AG10803 (cell line): ENCODE data around the gene YBX2.

Experiments
- DNase-seq: peaks from one replicate; pipeline ENCODE4 v3.0.0; 2010; ENCODE audit warnings: low read depth
- H3K4me3 ChIP-seq: 2 replicates; pipeline ENCODE4 v1.5.1; 2011; ENCODE audit warnings: mild to moderate bottlenecking, low read length, control low read depth
- TF ChIP-seq, protein P1 (sequence below): conservative IDR thresholded peaks from 2 replicates; pipeline ENCODE4 v1.5.1; 2011; ENCODE audit warnings: mild to moderate bottlenecking, low read length, control low read depth, inconsistent platforms

The YBX2 gene

DNA sequence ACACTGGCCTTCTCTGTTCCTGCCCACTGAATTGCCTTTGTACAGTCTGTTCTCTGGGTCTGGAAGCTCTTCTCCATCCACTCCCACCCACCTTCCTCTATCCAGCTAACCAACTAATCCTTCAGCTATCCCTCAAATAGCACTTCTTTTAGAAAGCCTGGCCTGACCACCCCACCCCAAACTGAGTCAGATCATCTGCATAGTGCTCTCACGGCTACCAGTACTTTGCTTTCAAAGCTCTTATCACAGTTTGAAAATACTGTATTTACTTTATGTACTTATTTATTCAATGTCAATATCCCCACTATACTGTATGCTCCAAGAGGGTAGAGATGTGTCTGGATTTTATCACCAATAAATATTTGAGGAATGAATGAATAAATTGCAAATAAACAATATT, 27.7 kb downstream of the YBX2 start:
- no peak for DNase-seq
- TF ChIP-seq, protein P1, sequence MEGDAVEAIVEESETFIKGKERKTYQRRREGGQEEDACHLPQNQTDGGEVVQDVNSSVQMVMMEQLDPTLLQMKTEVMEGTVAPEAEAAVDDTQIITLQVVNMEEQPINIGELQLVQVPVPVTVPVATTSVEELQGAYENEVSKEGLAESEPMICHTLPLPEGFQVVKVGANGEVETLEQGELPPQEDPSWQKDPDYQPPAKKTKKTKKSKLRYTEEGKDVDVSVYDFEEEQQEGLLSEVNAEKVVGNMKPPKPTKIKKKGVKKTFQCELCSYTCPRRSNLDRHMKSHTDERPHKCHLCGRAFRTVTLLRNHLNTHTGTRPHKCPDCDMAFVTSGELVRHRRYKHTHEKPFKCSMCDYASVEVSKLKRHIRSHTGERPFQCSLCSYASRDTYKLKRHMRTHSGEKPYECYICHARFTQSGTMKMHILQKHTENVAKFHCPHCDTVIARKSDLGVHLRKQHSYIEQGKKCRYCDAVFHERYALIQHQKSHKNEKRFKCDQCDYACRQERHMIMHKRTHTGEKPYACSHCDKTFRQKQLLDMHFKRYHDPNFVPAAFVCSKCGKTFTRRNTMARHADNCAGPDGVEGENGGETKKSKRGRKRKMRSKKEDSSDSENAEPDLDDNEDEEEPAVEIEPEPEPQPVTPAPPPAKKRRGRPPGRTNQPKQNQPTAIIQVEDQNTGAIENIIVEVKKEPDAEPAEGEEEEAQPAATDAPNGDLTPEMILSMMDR = no peak
- no peak overlapping the region for H3K4me3 ChIP-seq

GRCh38 chr17:7263801-7264078, 30.7 kb downstream of the YBX2 start:
- no peak overlapping the region for H3K4me3 ChIP-seq
- DNase-seq = no peak

GRCh38 chr17:7262935-7263800, 31.3 kb downstream of the YBX2 start:
- TF ChIP-seq, protein P1 = no peak

More at GRCh38 chr17:7263801-7264078, 30.7 kb downstream of the YBX2 start:
- TF ChIP-seq, protein P1 = no peak

GRCh38 chr17:7262192-7262934, 32.1 kb downstream of the YBX2 start, which contains the start of gene CLDN7:
CLDN7 (minus strand) TSS chr17:7262478; CDS start chr17:7262043, 435 bp downstream.
- peak within 1 kb of the TSS; percentile 47 for H3K4me3 ChIP-seq
- no peak for DNase-seq
- TF ChIP-seq, protein P1 = no peak

More at GRCh38 chr17:7262935-7263800, 31.3 kb downstream of the YBX2 start:
- H3K4me3 ChIP-seq = no peak overlapping the region
- DNase-seq = no peak

DNA sequence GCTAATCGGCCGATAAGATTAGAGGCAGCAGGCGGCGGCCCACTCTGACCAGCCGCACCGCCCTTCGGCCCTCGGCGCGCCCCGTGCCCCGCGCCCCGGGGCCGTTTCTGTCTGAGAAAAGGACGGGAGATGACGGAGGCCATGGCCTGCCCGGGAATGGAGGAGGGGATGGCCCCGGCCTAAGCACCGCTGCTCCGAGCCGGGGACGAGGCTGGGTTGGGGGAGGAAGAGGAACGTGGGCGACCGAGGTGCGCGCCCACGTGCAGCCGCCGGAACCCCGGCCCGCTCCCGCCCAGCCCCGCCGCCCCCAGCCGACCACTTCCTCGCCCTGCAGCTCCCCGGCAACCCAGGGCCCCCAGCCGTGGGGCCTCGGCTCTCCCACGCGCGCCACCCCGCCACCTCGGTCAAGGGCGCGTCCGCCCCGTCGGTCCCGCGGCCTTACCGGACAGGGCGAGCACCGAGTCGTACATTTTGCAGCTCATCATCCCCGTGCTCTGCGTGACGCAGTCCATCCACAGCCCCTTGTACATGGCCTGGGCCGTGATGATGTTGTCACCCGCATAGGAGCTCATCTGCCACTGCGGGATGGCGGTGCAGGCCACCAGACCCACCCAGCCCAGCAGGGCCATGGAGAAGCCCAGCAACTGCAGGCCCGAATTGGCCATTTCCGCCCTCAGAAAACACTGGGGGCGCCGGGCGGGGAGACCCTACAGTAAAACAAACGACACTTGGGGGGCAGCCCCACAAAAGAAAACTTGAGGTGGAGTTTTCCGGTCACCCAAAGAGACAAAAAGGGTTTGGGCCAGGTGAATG, 32.9 kb downstream of the YBX2 start:
- H3K4me3 ChIP-seq = peak overlapping the region; percentile 47
- DNase-seq = no peak
- TF ChIP-seq, protein P1 = no peak

GRCh38 chr17:7260651-7261378, 33.6 kb downstream of the YBX2 start:
- no peak for DNase-seq
- TF ChIP-seq, protein P1 = no peak
- peak overlapping the region; percentile 47 for H3K4me3 ChIP-seq
